ENCODE data around the gene RALGPS1. TPM values are rescaled to one million over a fixed set of nuclear protein-coding genes. Genes with fewer than 3 reads are reported as not detected.
A peak's percentile ranks its signal among the peaks of the same experiment; 100 is the strongest.

The RALGPS1 gene
- total RNA-seq, 6 donors from 2014 or later: 12.3 to 52.4 (median 17.1) TPM

GRCh38 chr9:126947529-126947928 lies 32.9 kb downstream of the RALGPS1 start:
- H3K9me3 ChIP-seq: no peaks in the 10 kb centered on the region
- H3K27me3 ChIP-seq: no peaks in the 10 kb centered on the region
- no peak overlapping the region for H3K4me3 ChIP-seq
- TF ChIP-seq CTCF (IDR thresholded peaks at IDR 0.05) (peak in 2 of 6 experiments; percentile 12 to 19), POLR2AphosphoS5 (IDR thresholded peaks at IDR 0.05) (no peak)
- H3K36me3 ChIP-seq: no peaks in the 10 kb centered on the region
- H3K27ac ChIP-seq: no peak overlapping the region
- 92 to 100% methylated on average over 1 of the region's 1 CpG for WGBS, 2 donors
- peaks cover 0 to 4% (median 2%) of the 10 kb centered on the region in 4 donors for H3K4me1 ChIP-seq
- DNase-seq (no peak), ATAC-seq (ENCODE audit: low FRiP score in 2 of 2) (no peak)

GRCh38 chr9:126952205-126952977 lies 37.8 kb downstream of the RALGPS1 start:
- H3K4me3 ChIP-seq: no peak overlapping the region
- ATAC-seq (ENCODE audit: low FRiP score in 2 of 2): peak in 1 of 2 donors; percentile 24
- no peak for DNase-seq
- H3K4me1 ChIP-seq: peaks cover under 1 to 7% (median 4%) of the 10 kb centered on the region in 4 donors
- 76% methylated on average over 11 of the region's 11 CpGs for WGBS, 2 donors
- H3K27me3 ChIP-seq: no peaks in the 10 kb centered on the region
- TF ChIP-seq CTCF (IDR thresholded peaks at IDR 0.05) (no peak), POLR2AphosphoS5 (IDR thresholded peaks at IDR 0.05) (no peak), EP300 (IDR thresholded peaks at IDR 0.05) (no peak), POLR2A (IDR thresholded peaks at IDR 0.05) (no peak)
- no peaks in the 10 kb centered on the region for H3K36me3 ChIP-seq
- no peaks in the 10 kb centered on the region for H3K9me3 ChIP-seq
- peak overlapping the region in 1 of 4 donors; percentile 27 for H3K27ac ChIP-seq

DNA sequence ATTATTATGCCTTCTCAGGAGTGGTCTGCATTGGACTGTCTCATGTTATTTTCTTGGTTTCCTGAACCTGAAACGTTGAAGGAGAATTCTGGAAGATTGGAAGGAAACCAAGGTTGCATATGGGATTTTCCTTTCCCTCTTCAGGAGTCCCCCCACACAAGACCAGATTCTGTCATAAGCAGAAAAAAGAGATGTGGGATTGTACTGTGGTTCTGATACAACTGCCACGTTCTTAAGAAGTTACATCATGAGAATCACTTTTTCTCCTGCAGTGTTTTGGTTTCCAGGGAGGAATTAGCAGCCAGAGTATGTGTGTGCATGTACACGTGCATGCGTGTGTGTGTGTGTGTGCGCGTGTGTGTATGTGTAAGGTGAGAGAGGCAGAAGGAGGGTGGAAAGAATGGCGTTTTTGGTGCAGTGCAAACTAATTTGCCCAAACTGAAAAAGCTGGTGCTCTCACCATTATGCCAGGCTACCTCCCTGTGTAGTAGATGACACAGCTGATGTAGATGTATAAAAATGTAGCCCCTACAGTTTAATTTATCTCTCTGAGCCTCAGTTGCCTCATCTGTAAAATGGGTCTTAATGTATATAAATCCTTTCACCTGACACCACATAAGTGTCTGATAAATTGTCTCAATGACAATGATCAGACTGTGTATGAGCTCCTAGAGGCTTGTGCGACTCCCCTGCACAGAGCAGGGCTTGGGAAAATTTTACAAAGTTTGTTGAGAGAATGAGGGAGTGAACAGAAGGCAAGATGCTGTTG lies 38.6 kb downstream of the RALGPS1 start:
- H3K9me3 ChIP-seq: no peaks in the 10 kb centered on the region
- peaks cover 3 to 15% (median 4%) of the 10 kb centered on the region in 4 donors for H3K4me1 ChIP-seq
- DNase-seq (no peak), ATAC-seq (ENCODE audit: low FRiP score in 2 of 2) (peak in 1 of 2 donors; percentile 21)
- TF ChIP-seq POLR2A (IDR thresholded peaks at IDR 0.05) (no peak), POLR2AphosphoS5 (IDR thresholded peaks at IDR 0.05) (no peak), EP300 (IDR thresholded peaks at IDR 0.05) (no peak), CTCF (IDR thresholded peaks at IDR 0.05) (no peak)
- 72 to 84% methylated on average over 8 of the region's 8 CpGs for WGBS, 2 donors
- no peaks in the 10 kb centered on the region for H3K36me3 ChIP-seq
- no peak overlapping the region for H3K27ac ChIP-seq
- H3K4me3 ChIP-seq: no peak overlapping the region
- H3K27me3 ChIP-seq: no peaks in the 10 kb centered on the region

GRCh38 chr9:126955811-126956210 lies 41.2 kb downstream of the RALGPS1 start:
- ATAC-seq (ENCODE audit: low FRiP score in 2 of 2) (no peak), DNase-seq (no peak)
- Histone ChIP-seq H3K9me3 (no peaks in the 10 kb centered on the region), H3K27ac (no peak overlapping the region), H3K4me1 (peaks cover 3 to 15% (median 4%) of the 10 kb centered on the region in 4 donors), H3K4me3 (no peak overlapping the region), H3K27me3 (no peaks in the 10 kb centered on the region), H3K36me3 (no peaks in the 10 kb centered on the region)
- TF ChIP-seq POLR2AphosphoS5 (IDR thresholded peaks at IDR 0.05): no peak
- TF ChIP-seq POLR2A (IDR thresholded peaks at IDR 0.05): no peak
- TF ChIP-seq EP300 (IDR thresholded peaks at IDR 0.05): no peak
- TF ChIP-seq CTCF (IDR thresholded peaks at IDR 0.05): no peak
- 85 to 95% methylated on average over 5 of the region's 5 CpGs for WGBS, 2 donors
